Gastrocnemius medialis (tissue), 4 donors: ENCODE data around the gene LRRC63. TPM values are rescaled to one million over a fixed set of nuclear protein-coding genes. Genes with fewer than 3 reads are reported as not detected.

Experiments
- ATAC-seq, 2 donors: fragments of 150-250 bp; one replicate each; pipeline ENCODE4 v1.9.1; 2016
- DNase-seq, 2 donors: peaks; one replicate each; pipeline ENCODE4 v3.0.0-alpha.2; 2019
- H3K27ac ChIP-seq, 4 donors: fragments of 200-600 bp; sonication (generic); 1 replicate in 1 of 4; 2 replicates in 3 of 4; pipeline ENCODE4 v1.5.1; 2016 to 2018; ENCODE audit warnings: mild to moderate bottlenecking in 2 of 4, moderate library complexity in 1 of 4
- H3K27me3 ChIP-seq, 3 donors: fragments of 200-600 bp; sonication (generic) in 2 of 3; 1 replicate in 1 of 3; 2 replicates in 2 of 3; pipeline versions ENCODE4 v1.5.1 to v1.6.0; 2016 to 2019; ENCODE audit warnings: mild to moderate bottlenecking in 1 of 3, moderate library complexity in 1 of 3
- H3K36me3 ChIP-seq, 2 donors: fragments of 200-600 bp; sonication (generic) in 1 of 2; one replicate each; pipeline ENCODE4 v1.5.1; 2017 to 2018
- H3K4me1 ChIP-seq, 2 donors: fragments of 200-600 bp; sonication (generic) in 1 of 2; one replicate each; pipeline ENCODE4 v1.5.1; 2016 to 2017; ENCODE audit warnings: mild to moderate bottlenecking in 2 of 2
- H3K4me3 ChIP-seq, 4 donors: fragments of 200-600 bp; sonication (generic) in 3 of 4; 1 replicate in 1 of 4; 2 replicates in 3 of 4; pipeline ENCODE4 v1.5.1; 2016 to 2019; ENCODE audit warnings: mild to moderate bottlenecking in 2 of 4
- H3K9me3 ChIP-seq, 3 donors: fragments of 200-600 bp; sonication (generic) in 2 of 3; 1 replicate in 1 of 3; 2 replicates in 2 of 3; pipeline ENCODE4 v1.5.1; 2016 to 2019
- POLR2A ChIP-seq, 2 donors: fragments of 450-650 bp; IDR thresholded peaks; one replicate each; pipeline ENCODE4 v1.6.1; 2017; ENCODE audit warnings: antibody characterized with exemption in 2 of 2, mild to moderate bottlenecking in 2 of 2, moderate library complexity in 2 of 2
- in situ Hi-C, 4 donors: fragments of 200-750 bp; cut with MboI; loops; one replicate each; pipeline versions ENCODE4 v1.15.0 to v1.8.0; 2017; ENCODE audit warnings: low sequenced_read_pairs in 4 of 4
- intact Hi-C: fragments of 100-400 bp; cut with DNase I; formaldehyde crosslinking; loops from one replicate; pipeline ENCODE4 v1.15.1; 2023; ENCODE audit warnings: low total_unique reads
- total RNA-seq, 4 donors: library from RNA; depleted of rRNA; stranded (reverse); fragments of >200 nt; gene quantifications; one replicate each; pipeline versions ENCODE4 v1.1.0 to v1.2.3, GENCODE V29; 2016
- TF ChIP-seq, protein P1 (sequence below), 5 experiments: fragments of 450-650 bp in 3 of 5; fragments of 200-600 bp in 2 of 5; sonication (generic) in 2 of 5; IDR thresholded peaks in 4 of 5; conservative IDR thresholded peaks in 1 of 5; 1 replicate in 4 of 5; 2 replicates in 1 of 5; pipeline ENCODE4 v1.5.1; 2016 to 2019; ENCODE audit warnings: antibody characterized with exemption in 5 of 5, mild to moderate bottlenecking in 3 of 5, moderate library complexity in 3 of 5

LRRC63 gene
- total RNA-seq, 4 donors from 2014 or later = not detected

DNA sequence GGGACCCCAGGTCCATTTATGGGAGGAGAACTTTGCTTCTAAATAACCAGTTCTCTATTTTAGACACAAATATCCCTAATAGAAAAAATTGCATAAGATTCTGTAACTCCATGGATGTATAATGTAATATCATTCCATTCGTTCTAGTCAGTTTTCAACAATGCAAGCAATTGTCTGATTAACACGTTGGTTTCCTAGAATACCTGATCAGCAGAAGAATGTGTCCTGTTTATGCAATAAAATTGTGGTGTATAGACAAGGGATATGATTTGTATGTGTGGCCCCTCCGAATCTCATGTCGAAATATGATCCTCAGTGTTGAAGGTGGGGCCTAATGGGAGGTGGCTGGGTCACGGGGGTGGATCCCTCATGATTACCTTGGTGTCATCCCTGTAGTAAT, 113.2 kb downstream of the LRRC63 start:
- Histone ChIP-seq H3K4me3 (no peak overlapping the region), H3K4me1 (no peaks in the 10 kb centered on the region), H3K36me3 (no peaks in the 10 kb centered on the region), H3K27me3 (no peaks in the 10 kb centered on the region), H3K27ac (no peak overlapping the region), H3K9me3 (no peaks in the 10 kb centered on the region)
- TF ChIP-seq POLR2A (IDR thresholded peaks at IDR 0.05) = no peak
- TF ChIP-seq, protein P1, sequence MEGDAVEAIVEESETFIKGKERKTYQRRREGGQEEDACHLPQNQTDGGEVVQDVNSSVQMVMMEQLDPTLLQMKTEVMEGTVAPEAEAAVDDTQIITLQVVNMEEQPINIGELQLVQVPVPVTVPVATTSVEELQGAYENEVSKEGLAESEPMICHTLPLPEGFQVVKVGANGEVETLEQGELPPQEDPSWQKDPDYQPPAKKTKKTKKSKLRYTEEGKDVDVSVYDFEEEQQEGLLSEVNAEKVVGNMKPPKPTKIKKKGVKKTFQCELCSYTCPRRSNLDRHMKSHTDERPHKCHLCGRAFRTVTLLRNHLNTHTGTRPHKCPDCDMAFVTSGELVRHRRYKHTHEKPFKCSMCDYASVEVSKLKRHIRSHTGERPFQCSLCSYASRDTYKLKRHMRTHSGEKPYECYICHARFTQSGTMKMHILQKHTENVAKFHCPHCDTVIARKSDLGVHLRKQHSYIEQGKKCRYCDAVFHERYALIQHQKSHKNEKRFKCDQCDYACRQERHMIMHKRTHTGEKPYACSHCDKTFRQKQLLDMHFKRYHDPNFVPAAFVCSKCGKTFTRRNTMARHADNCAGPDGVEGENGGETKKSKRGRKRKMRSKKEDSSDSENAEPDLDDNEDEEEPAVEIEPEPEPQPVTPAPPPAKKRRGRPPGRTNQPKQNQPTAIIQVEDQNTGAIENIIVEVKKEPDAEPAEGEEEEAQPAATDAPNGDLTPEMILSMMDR (IDR thresholded peaks at IDR 0.05 in 4 of 5, conservative IDR thresholded peaks at IDR 0.05 in 1 of 5) = no peak
- intact Hi-C loops (no loop called here), in situ Hi-C loops (no loop called here)
- no peak for ATAC-seq
- DNase-seq = no peak

Other genes with a start within 250 kb of the LRRC63 start
- 10 to 100 TPM; 14.7 to 20.7 (median 17.1) TPM for gene ZC3H13, start 159.2 kb upstream of the LRRC63 start, total RNA-seq
- 1 to 10 TPM in 1 of 4 donors, under 1 TPM in 1, not detected in 2; 0.42 to 1.4 TPM for gene CPB2, start 106.9 kb upstream of the LRRC63 start, total RNA-seq
- 10 to 100 TPM in 2 of 4 donors, 1 to 10 TPM in 2; 3.7 to 12.5 (median 10.1) TPM for gene LCP1, start 29.8 kb upstream of the LRRC63 start, total RNA-seq
- under 1 TPM in 2 of 4 donors, not detected in 2; 0.42 to 0.78 TPM for gene RUBCNL, start 175.3 kb downstream of the LRRC63 start, total RNA-seq